DOHH2 (cell line): ENCODE data around the gene ZNF641.

Experiments
- CTCF ChIP-seq: fragments of 200-600 bp; sonication (generic); IDR thresholded peaks from one replicate; pipeline ENCODE4 v1.5.1; 2014; ENCODE audit warnings: antibody characterized with exemption, mild to moderate bottlenecking, low read depth, low read length; ENCODE audit not compliant: poor library complexity, severe bottlenecking
- EZH2phosphoT487 ChIP-seq: fragments of 200-600 bp; sonication (generic); IDR thresholded peaks from 2 replicates; pipeline ENCODE4 v1.6.1; 2017; ENCODE audit warnings: borderline replicate concordance, mild to moderate bottlenecking, antibody characterized with exemption, low read length, moderate library complexity, mixed read lengths

DNA sequence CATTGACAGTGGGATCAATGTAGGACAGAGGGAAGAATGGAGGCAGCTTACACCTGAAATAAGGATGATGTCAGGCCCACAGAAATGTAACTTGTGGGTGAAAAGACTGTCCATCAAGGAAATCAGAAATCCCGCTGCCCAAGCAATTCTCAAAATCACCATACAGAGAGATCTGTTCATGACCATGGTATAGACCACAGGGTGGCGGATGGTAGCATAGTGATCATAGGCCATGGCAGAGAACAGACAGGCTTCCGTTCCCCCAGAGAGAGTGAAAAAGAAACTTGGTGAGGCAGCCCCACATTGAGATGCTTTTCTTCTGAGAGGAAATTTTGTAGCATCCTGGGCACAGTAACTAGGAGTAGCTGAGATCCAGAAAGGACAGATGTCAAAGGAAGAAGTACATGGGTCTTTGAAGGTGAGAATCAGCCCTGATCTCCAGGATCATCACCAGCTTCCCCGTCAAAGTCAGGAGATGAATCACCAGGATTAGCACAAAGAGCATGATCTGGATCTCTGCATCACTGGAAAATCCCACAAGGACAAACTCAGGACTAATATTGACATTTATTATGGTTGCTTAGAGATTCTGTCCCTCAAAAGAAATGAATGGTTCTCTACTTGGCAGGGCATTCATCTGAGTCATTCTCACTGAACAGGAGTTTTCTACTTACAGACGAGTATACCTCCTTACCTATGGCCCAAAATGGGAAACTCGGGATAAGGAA, 5.5 kb upstream of the ZNF641 start:
- no peak for TF ChIP-seq CTCF
- no peak for TF ChIP-seq EZH2phosphoT487
